Mesenchymal stem cell (in vitro differentiated cells and primary cell): ENCODE measurements around the gene SMAD3.

ENCODE experiments used
- DNase-seq: peaks from one replicate; pipeline ENCODE4 v3.0.0-alpha.2; 2013
- H2AFZ ChIP-seq: one replicate; pipeline ENCODE4 v1.6.1; 2013; ENCODE audit warnings: low read depth, mild to moderate bottlenecking, control low read depth, inconsistent platforms, low read length, moderate library complexity
- H2AK5ac ChIP-seq: 2 replicates; pipeline ENCODE4 v1.6.1; 2013; ENCODE audit warnings: low read length, moderate library complexity, mild to moderate bottlenecking, inconsistent platforms; ENCODE audit not compliant: severe bottlenecking
- H2BK120ac ChIP-seq: one replicate; pipeline ENCODE4 v1.6.1; 2013; ENCODE audit warnings: low read depth, mild to moderate bottlenecking, inconsistent platforms, low read length, moderate library complexity
- H2BK12ac ChIP-seq, 2 experiments: one replicate each; pipeline ENCODE4 v1.6.1; 2013; ENCODE audit warnings: inconsistent platforms in 2 of 2, low read length in 2 of 2, mild to moderate bottlenecking in 2 of 2, moderate library complexity in 2 of 2, control low read depth in 1 of 2
- H2BK15ac ChIP-seq: one replicate; pipeline ENCODE4 v1.6.1; 2013; ENCODE audit warnings: mild to moderate bottlenecking, low read depth, inconsistent platforms; ENCODE audit not compliant: poor library complexity, severe bottlenecking
- H2BK5ac ChIP-seq: 2 replicates; pipeline ENCODE4 v1.6.1; 2013; ENCODE audit warnings: low read depth, mild to moderate bottlenecking, low read length, control low read depth, inconsistent platforms; ENCODE audit not compliant: poor library complexity, severe bottlenecking
- H3K14ac ChIP-seq, 2 experiments: one replicate each; pipeline ENCODE4 v1.6.1; 2013; ENCODE audit warnings: inconsistent platforms in 2 of 2, low read length in 2 of 2, control low read depth in 1 of 2, mild to moderate bottlenecking in 1 of 2, moderate library complexity in 1 of 2
- H3K18ac ChIP-seq, 2 experiments: one replicate each; pipeline ENCODE4 v1.6.1; 2013; ENCODE audit warnings: inconsistent platforms in 2 of 2, low read length in 2 of 2, control low read depth in 1 of 2, low read depth in 1 of 2, mild to moderate bottlenecking in 1 of 2
- H3K23ac ChIP-seq, 2 experiments: one replicate each; pipeline ENCODE4 v1.6.1; 2013; ENCODE audit warnings: inconsistent platforms in 2 of 2, low read length in 2 of 2, mild to moderate bottlenecking in 2 of 2, moderate library complexity in 2 of 2, control low read depth in 1 of 2
- H3K27ac ChIP-seq: 2 replicates; pipeline ENCODE4 v1.5.1; 2013; ENCODE audit warnings: mild to moderate bottlenecking, moderate library complexity, low read length, control low read depth, inconsistent platforms; ENCODE audit not compliant: poor library complexity, severe bottlenecking
- H3K27me3 ChIP-seq, 2 experiments: 2 replicates each; pipeline versions ENCODE4 v1.6.1 to v1.7.0; 2013; ENCODE audit warnings: low read length in 2 of 2, mild to moderate bottlenecking in 2 of 2, moderate library complexity in 2 of 2, control low read depth in 1 of 2, inconsistent platforms in 1 of 2; ENCODE audit not compliant: control insufficient read depth in 1 of 2, insufficient read depth in 1 of 2
- H3K36me3 ChIP-seq, 2 experiments: 2 replicates each; pipeline versions ENCODE4 v1.6.1 to v1.7.0; 2013; ENCODE audit warnings: low read length in 2 of 2, control low read depth in 1 of 2, inconsistent platforms in 1 of 2, low read depth in 1 of 2, mild to moderate bottlenecking in 1 of 2; ENCODE audit not compliant: insufficient read depth in 2 of 2, control insufficient read depth in 1 of 2
- H3K4ac ChIP-seq, 2 experiments: one replicate each; pipeline ENCODE4 v1.6.1; 2013; ENCODE audit warnings: inconsistent platforms in 2 of 2, low read length in 2 of 2, mild to moderate bottlenecking in 2 of 2, moderate library complexity in 2 of 2, control low read depth in 1 of 2, low read depth in 1 of 2
- H3K4me1 ChIP-seq: 2 replicates; pipeline ENCODE4 v1.6.1; 2013; ENCODE audit warnings: low read depth, low read length, control low read depth; ENCODE audit not compliant: control insufficient read depth, insufficient read depth
- H3K4me2 ChIP-seq: 2 replicates; pipeline ENCODE4 v1.6.1; 2013; ENCODE audit warnings: low read length, mild to moderate bottlenecking, inconsistent platforms; ENCODE audit not compliant: poor library complexity, severe bottlenecking
- H3K4me3 ChIP-seq, 2 experiments: 2 replicates each; pipeline versions ENCODE4 v1.5.1 to v1.7.0; 2013; ENCODE audit warnings: low read length in 2 of 2, mild to moderate bottlenecking in 2 of 2, control low read depth in 1 of 2, low read depth in 1 of 2; ENCODE audit not compliant: insufficient read depth in 1 of 2
- H3K79me1 ChIP-seq: replicated peaks from 2 replicates; pipeline ENCODE4 v1.6.1; 2013; ENCODE audit warnings: mild to moderate bottlenecking, control low read depth, low read length, inconsistent platforms; ENCODE audit not compliant: poor library complexity, severe bottlenecking
- H3K9ac ChIP-seq: 2 replicates; pipeline ENCODE4 v1.7.0; 2013; ENCODE audit warnings: mild to moderate bottlenecking, low read length, moderate library complexity
- H3K9me3 ChIP-seq: 2 replicates; pipeline ENCODE4 v1.7.0; 2013; ENCODE audit warnings: mild to moderate bottlenecking, low read length; ENCODE audit not compliant: control insufficient read depth
- H4K8ac ChIP-seq: one replicate; pipeline ENCODE4 v1.6.1; 2013; ENCODE audit warnings: inconsistent platforms, mild to moderate bottlenecking, low read length, moderate library complexity
- H4K91ac ChIP-seq: one replicate; pipeline ENCODE4 v1.6.1; 2013; ENCODE audit warnings: mild to moderate bottlenecking, low read length, inconsistent platforms
- WGBS: methylation state at CpG from one replicate; pipeline ENCODE4 v1.1.7; 2013; ENCODE audit warnings: mixed read lengths; 5-methylcytosine and 5-hydroxymethylcytosine counted together

SMAD3 gene

DNA sequence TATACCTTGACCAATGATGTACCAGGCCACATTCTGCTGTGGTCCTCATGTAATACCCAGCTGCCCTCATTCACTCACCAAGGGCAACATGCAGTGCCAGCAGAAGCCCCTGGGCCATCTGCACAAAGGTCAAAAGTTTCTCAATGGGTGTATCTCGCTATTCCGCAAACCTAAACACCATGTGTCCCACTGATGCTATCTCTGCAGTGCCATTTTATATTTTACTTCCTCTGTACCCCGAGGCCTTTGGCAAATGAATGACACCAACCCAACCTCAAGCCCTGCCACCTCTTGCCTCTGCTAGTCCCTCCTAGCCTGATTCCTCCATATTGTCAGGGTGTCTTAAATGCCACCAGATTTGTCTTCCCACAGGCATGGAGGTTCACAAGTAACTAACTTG lies 129.9 kb downstream of the SMAD3 start:
- Histone ChIP-seq H3K23ac (no peak overlapping the region), H2BK120ac (no peak overlapping the region), H2AFZ (no peak overlapping the region), H2BK5ac (no peak overlapping the region), H2AK5ac (no peak overlapping the region), H3K18ac (no peak overlapping the region), H3K4ac (no peak overlapping the region), H3K27ac (no peak overlapping the region), H2BK15ac (no peak overlapping the region), H2BK12ac (no peak overlapping the region), H4K91ac (no peak overlapping the region), H3K79me1 (no peaks in the 10 kb centered on the region), H3K4me2 (no peak overlapping the region), H3K27me3 (no peaks in the 10 kb centered on the region), H3K36me3 (peaks cover 37 to 63% of the 10 kb centered on the region in 2 experiments), H3K4me1 (peaks cover 2% of the 10 kb centered on the region), H4K8ac (no peak overlapping the region), H3K9ac (peak overlapping the region; percentile 78), H3K4me3 (no peak overlapping the region), H3K9me3 (no peaks in the 10 kb centered on the region), H3K14ac (no peak overlapping the region)
- no peak for DNase-seq
- 95% methylated on average over 3 of the region's 3 CpGs for WGBS

GRCh38 chr15:67196222-67196621 lies 130.8 kb downstream of the SMAD3 start:
- Histone ChIP-seq H2BK15ac (no peak overlapping the region), H4K8ac (no peak overlapping the region), H3K9ac (peak overlapping the region; percentile 70), H2AFZ (no peak overlapping the region), H2BK120ac (no peak overlapping the region), H4K91ac (no peak overlapping the region), H3K27me3 (no peaks in the 10 kb centered on the region), H3K14ac (no peak overlapping the region), H3K36me3 (peaks cover 29 to 57% of the 10 kb centered on the region in 2 experiments), H2BK5ac (no peak overlapping the region), H3K23ac (no peak overlapping the region), H3K18ac (no peak overlapping the region), H3K27ac (no peak overlapping the region), H3K4ac (peak overlapping the region in 1 of 2 experiments; percentile 13), H3K9me3 (no peaks in the 10 kb centered on the region), H3K4me1 (peaks cover 3% of the 10 kb centered on the region), H2AK5ac (no peak overlapping the region), H2BK12ac (no peak overlapping the region), H3K79me1 (no peaks in the 10 kb centered on the region), H3K4me3 (no peak overlapping the region), H3K4me2 (no peak overlapping the region)
- DNase-seq, result peak; percentile 21
- 94% methylated on average over 5 of the region's 6 CpGs for WGBS

- Histone ChIP-seq H3K4me2 (no peak overlapping the region), H3K79me1 (no peaks in the 10 kb centered on the region), H2BK12ac (peak overlapping the region in 1 of 2 experiments; percentile 64), H3K4me1 (peaks cover 3% of the 10 kb centered on the region), H3K23ac (no peak overlapping the region), H3K9me3 (no peaks in the 10 kb centered on the region), H3K9ac (peak overlapping the region; percentile 70), H3K14ac (no peak overlapping the region), H4K91ac (peak overlapping the region; percentile 62), H3K27me3 (no peaks in the 10 kb centered on the region), H2BK120ac (no peak overlapping the region), H2AK5ac (no peak overlapping the region), H2BK15ac (no peak overlapping the region), H2AFZ (no peak overlapping the region), H2BK5ac (no peak overlapping the region), H3K18ac (peak overlapping the region; percentile 55 to 61), H3K27ac (no peak overlapping the region), H3K36me3 (peaks cover 31 to 57% of the 10 kb centered on the region in 2 experiments), H4K8ac (peak overlapping the region; percentile 69), H3K4me3 (no peak overlapping the region), H3K4ac (peak overlapping the region; percentile 13 to 59)
- WGBS, result 79% methylated on average over 8 of the region's 8 CpGs
- peak; percentile 86 for DNase-seq
These were observed 131.4 kb downstream of the SMAD3 start for GRCh38 chr15:67196672-67197363.

DNA sequence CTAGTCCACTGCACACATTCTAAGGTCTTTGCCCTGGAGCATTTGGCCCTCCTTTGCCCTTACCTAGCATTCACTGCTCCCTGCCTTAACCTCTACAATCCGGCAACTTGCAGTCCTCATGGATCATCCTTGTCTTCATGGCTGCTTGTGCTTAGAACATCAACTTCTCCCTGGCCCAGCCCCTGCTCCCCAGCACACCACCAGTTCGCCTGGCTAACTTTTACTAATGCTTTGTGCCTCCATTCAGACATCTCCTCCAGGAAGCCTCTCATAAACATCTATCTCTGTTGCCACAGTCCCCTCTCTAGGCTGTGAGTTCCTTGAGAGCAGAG lies 131.9 kb downstream of the SMAD3 start:
- no peak overlapping the region for H2BK5ac ChIP-seq
- no peak overlapping the region for H2AK5ac ChIP-seq
- H4K91ac ChIP-seq, result peak overlapping the region; percentile 62
- H3K4me2 ChIP-seq, result no peak overlapping the region
- no peak overlapping the region for H3K27ac ChIP-seq
- no peak overlapping the region for H3K4me3 ChIP-seq
- H3K79me1 ChIP-seq, result no peaks in the 10 kb centered on the region
- peak overlapping the region; percentile 70 for H3K9ac ChIP-seq
- H4K8ac ChIP-seq, result peak overlapping the region; percentile 69
- no peak overlapping the region for H3K14ac ChIP-seq
- peak; percentile 47 for DNase-seq
- 92% methylated on average over 2 of the region's 2 CpGs for WGBS
- no peak overlapping the region for H2BK120ac ChIP-seq
- no peak overlapping the region for H3K23ac ChIP-seq
- peak overlapping the region; percentile 21 to 43 for H2BK12ac ChIP-seq
- no peak overlapping the region for H2BK15ac ChIP-seq
- peak overlapping the region; percentile 55 to 80 for H3K18ac ChIP-seq
- H3K9me3 ChIP-seq, result no peaks in the 10 kb centered on the region
- peaks cover 28 to 57% of the 10 kb centered on the region in 2 experiments for H3K36me3 ChIP-seq
- peak overlapping the region in 1 of 2 experiments; percentile 59 for H3K4ac ChIP-seq
- no peaks in the 10 kb centered on the region for H3K27me3 ChIP-seq
- no peak overlapping the region for H2AFZ ChIP-seq
- H3K4me1 ChIP-seq, result peaks cover 3% of the 10 kb centered on the region
